Measurements from ENCODE around the gene DGCR6L. TPM values are rescaled to one million over a fixed set of nuclear protein-coding genes. Genes with fewer than 3 reads are reported as not detected.

Gene DGCR6L
- total RNA-seq, 1 experiment from 2014 or later = 68.5 TPM

DNA sequence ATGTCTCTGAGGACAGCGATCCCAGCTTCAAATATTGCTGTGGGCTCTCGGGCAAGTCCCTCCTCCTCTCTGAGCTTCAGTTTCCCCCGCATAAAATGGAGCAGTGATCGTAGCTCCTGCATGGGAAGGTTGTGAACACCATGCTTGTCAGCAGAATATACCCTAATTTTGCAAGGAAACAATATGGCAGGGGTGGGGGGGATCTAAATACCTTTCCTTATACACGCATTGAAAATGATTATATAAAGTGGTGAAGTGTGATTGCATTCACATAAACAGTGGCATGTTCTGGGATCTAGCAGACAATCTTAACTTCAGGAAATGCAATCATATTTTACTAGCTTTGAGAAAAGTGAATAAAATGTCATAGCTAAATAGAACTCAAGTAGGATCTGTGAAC, 27.8 kb downstream of the DGCR6L start:
- ChIA-PET POLR2A (interaction anchor here (0.7 kb wide), 1 partner anchor 16 kb away, joined by 4 read pairs; no protein-coding TSS in a partner anchor), CTCF (interaction anchor here (0.9 to 2.4 kb wide), 5 partner anchors 33 to 135 kb away, joined by 3 to 15 read pairs (median 3); no protein-coding TSS in a partner anchor)
- Mint-ChIP-seq H3K27me3 (ENCODE audit: low read depth) (peaks cover 9% of the 10 kb centered on the region), H3K4me3 (no peak overlapping the region), H3K36me3 (no peaks in the 10 kb centered on the region), H3K9me3 (no peaks in the 10 kb centered on the region), H3K27ac (no peak overlapping the region), H3K4me1 (no peaks in the 10 kb centered on the region)
- DNase-seq (ENCODE audit: low spot score) (no peak), ATAC-seq (no peak)
- no peak for TF ChIP-seq FOXJ3 (CRISPR knock-in tag; IDR thresholded peaks at IDR 0.05; ENCODE audit: borderline replicate concordance)
- TF ChIP-seq, protein P1, sequence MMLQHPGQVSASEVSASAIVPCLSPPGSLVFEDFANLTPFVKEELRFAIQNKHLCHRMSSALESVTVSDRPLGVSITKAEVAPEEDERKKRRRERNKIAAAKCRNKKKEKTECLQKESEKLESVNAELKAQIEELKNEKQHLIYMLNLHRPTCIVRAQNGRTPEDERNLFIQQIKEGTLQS (CRISPR knock-in tag; conservative IDR thresholded peaks at IDR 0.05) = no peak
- no peak for TF ChIP-seq NR2C2 (CRISPR knock-in tag; IDR thresholded peaks at IDR 0.05)
- TF ChIP-seq KAT7 (CRISPR knock-in tag; IDR thresholded peaks at IDR 0.05; ENCODE audit: borderline replicate concordance) = no peak

DNA sequence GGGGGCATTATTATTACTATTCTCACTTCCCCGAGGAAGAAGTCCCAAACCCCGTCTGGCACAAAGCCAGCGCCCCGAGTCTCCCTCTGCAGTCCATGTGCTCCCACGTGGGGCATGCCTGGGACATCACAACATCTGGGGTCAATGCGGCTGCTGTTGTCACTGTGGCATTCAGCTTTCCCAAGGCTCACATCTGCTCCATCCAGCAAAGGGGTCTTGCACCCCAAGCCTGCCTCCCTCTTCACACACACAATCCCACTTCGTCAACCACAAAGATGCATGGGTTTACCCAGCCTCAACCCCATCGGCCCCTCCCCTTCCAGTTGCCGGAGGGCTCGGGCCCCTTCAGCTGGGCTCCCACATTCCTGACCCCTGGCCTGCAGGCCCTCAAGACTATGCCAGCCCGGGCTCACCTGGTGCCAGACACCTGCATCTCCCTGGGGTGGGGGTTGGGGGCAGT, 28.2 kb downstream of the DGCR6L start:
- H3K27ac Mint-ChIP-seq = no peak overlapping the region
- ATAC-seq = no peak
- no peak for DNase-seq (ENCODE audit: low spot score)
- no peak overlapping the region for H3K4me3 Mint-ChIP-seq
- no peaks in the 10 kb centered on the region for H3K36me3 Mint-ChIP-seq
- H3K27me3 Mint-ChIP-seq (ENCODE audit: low read depth) = peaks cover 4% of the 10 kb centered on the region
- CTCF ChIA-PET = interaction anchor here (0.9 to 2.4 kb wide), 4 partner anchors 33 to 134 kb away, joined by 3 to 15 read pairs (median 3); no protein-coding TSS in a partner anchor
- H3K4me1 Mint-ChIP-seq = no peaks in the 10 kb centered on the region
- TF ChIP-seq ZNF232 (CRISPR knock-in tag; IDR thresholded peaks at IDR 0.05) (no peak), RORB (CRISPR knock-in tag; IDR thresholded peaks at IDR 0.05) (no peak), GABPB1 (CRISPR knock-in tag; IDR thresholded peaks at IDR 0.05) (no peak), OVOL2 (CRISPR knock-in tag; IDR thresholded peaks at IDR 0.05; ENCODE audit: borderline replicate concordance) (no peak), ZNF396 (CRISPR knock-in tag; IDR thresholded peaks at IDR 0.05; ENCODE audit: borderline replicate concordance) (no peak), ZNF138 (CRISPR knock-in tag; conservative IDR thresholded peaks at IDR 0.05) (no peak), ZNF317 (CRISPR knock-in tag; IDR thresholded peaks at IDR 0.05; ENCODE audit: borderline replicate concordance, low read depth) (no peak), CREB1 (CRISPR knock-in tag; IDR thresholded peaks at IDR 0.05) (no peak), ESRRA (CRISPR knock-in tag; IDR thresholded peaks at IDR 0.05; ENCODE audit: borderline replicate concordance) (no peak)
- TF ChIP-seq, protein P2, sequence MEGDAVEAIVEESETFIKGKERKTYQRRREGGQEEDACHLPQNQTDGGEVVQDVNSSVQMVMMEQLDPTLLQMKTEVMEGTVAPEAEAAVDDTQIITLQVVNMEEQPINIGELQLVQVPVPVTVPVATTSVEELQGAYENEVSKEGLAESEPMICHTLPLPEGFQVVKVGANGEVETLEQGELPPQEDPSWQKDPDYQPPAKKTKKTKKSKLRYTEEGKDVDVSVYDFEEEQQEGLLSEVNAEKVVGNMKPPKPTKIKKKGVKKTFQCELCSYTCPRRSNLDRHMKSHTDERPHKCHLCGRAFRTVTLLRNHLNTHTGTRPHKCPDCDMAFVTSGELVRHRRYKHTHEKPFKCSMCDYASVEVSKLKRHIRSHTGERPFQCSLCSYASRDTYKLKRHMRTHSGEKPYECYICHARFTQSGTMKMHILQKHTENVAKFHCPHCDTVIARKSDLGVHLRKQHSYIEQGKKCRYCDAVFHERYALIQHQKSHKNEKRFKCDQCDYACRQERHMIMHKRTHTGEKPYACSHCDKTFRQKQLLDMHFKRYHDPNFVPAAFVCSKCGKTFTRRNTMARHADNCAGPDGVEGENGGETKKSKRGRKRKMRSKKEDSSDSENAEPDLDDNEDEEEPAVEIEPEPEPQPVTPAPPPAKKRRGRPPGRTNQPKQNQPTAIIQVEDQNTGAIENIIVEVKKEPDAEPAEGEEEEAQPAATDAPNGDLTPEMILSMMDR (IDR thresholded peaks at IDR 0.05) = no peak
- TF ChIP-seq, protein P3, sequence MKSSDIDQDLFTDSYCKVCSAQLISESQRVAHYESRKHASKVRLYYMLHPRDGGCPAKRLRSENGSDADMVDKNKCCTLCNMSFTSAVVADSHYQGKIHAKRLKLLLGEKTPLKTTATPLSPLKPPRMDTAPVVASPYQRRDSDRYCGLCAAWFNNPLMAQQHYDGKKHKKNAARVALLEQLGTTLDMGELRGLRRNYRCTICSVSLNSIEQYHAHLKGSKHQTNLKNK (CRISPR knock-in tag; IDR thresholded peaks at IDR 0.05) = no peak
- TF ChIP-seq, protein P4, sequence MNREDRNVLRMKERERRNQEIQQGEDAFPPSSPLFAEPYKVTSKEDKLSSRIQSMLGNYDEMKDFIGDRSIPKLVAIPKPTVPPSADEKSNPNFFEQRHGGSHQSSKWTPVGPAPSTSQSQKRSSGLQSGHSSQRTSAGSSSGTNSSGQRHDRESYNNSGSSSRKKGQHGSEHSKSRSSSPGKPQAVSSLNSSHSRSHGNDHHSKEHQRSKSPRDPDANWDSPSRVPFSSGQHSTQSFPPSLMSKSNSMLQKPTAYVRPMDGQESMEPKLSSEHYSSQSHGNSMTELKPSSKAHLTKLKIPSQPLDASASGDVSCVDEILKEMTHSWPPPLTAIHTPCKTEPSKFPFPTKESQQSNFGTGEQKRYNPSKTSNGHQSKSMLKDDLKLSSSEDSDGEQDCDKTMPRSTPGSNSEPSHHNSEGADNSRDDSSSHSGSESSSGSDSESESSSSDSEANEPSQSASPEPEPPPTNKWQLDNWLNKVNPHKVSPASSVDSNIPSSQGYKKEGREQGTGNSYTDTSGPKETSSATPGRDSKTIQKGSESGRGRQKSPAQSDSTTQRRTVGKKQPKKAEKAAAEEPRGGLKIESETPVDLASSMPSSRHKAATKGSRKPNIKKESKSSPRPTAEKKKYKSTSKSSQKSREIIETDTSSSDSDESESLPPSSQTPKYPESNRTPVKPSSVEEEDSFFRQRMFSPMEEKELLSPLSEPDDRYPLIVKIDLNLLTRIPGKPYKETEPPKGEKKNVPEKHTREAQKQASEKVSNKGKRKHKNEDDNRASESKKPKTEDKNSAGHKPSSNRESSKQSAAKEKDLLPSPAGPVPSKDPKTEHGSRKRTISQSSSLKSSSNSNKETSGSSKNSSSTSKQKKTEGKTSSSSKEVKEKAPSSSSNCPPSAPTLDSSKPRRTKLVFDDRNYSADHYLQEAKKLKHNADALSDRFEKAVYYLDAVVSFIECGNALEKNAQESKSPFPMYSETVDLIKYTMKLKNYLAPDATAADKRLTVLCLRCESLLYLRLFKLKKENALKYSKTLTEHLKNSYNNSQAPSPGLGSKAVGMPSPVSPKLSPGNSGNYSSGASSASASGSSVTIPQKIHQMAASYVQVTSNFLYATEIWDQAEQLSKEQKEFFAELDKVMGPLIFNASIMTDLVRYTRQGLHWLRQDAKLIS (CRISPR knock-in tag; IDR thresholded peaks at IDR 0.05; ENCODE audit: borderline replicate concordance) = no peak
- TF ChIP-seq, protein P5, sequence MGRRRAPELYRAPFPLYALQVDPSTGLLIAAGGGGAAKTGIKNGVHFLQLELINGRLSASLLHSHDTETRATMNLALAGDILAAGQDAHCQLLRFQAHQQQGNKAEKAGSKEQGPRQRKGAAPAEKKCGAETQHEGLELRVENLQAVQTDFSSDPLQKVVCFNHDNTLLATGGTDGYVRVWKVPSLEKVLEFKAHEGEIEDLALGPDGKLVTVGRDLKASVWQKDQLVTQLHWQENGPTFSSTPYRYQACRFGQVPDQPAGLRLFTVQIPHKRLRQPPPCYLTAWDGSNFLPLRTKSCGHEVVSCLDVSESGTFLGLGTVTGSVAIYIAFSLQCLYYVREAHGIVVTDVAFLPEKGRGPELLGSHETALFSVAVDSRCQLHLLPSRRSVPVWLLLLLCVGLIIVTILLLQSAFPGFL (CRISPR knock-in tag; IDR thresholded peaks at IDR 0.05; ENCODE audit: borderline replicate concordance) = no peak
- TF ChIP-seq, protein P6, sequence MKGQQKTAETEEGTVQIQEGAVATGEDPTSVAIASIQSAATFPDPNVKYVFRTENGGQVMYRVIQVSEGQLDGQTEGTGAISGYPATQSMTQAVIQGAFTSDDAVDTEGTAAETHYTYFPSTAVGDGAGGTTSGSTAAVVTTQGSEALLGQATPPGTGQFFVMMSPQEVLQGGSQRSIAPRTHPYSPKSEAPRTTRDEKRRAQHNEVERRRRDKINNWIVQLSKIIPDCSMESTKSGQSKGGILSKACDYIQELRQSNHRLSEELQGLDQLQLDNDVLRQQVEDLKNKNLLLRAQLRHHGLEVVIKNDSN (CRISPR knock-in tag; IDR thresholded peaks at IDR 0.05) = no peak
- H3K9me3 Mint-ChIP-seq = no peaks in the 10 kb centered on the region
- POLR2A ChIA-PET = interaction anchor here (0.7 kb wide), 1 partner anchor 17 kb away, joined by 4 read pairs; no protein-coding TSS in a partner anchor

All from WTC11 (cell line).